Stimulated activated CD8-positive, alpha-beta memory T cell treated with anti-CD3 and anti-CD28 coated beads, Interleukin-4, amount 100 ng/mL, for 24 hours (primary cell): ENCODE results near the gene CABLES1.
A peak's percentile ranks its signal among the peaks of the same experiment; 100 is the strongest.

ENCODE experiments used
- DNase-seq: peaks from one replicate; pipeline ENCODE4 v3.0.0-alpha.2; 2020; ENCODE audit warnings: low read depth

Gene CABLES1

GRCh38 chr18:23223641-23224040 lies 88.4 kb downstream of the CABLES1 start:
- no peak for DNase-seq

- DNase-seq, result no peak
These were observed 90.2 kb downstream of the CABLES1 start for GRCh38 chr18:23225503-23225902.

- no peak for DNase-seq
These were observed 91.1 kb downstream of the CABLES1 start for GRCh38 chr18:23226391-23226790.

- DNase-seq, result no peak
These were observed 91.8 kb downstream of the CABLES1 start for GRCh38 chr18:23226930-23227725.

GRCh38 chr18:23227726-23228070 lies 92.4 kb downstream of the CABLES1 start:
- no peak for DNase-seq

- DNase-seq, result no peak
These were observed 93.1 kb downstream of the CABLES1 start for GRCh38 chr18:23228102-23229061.

GRCh38 chr18:23229472-23229871 lies 94.2 kb downstream of the CABLES1 start:
- DNase-seq, result no peak

GRCh38 chr18:23230686-23231085 lies 95.4 kb downstream of the CABLES1 start:
- DNase-seq, result no peak

- DNase-seq, result peak; percentile 56
These were observed 96.2 kb downstream of the CABLES1 start for GRCh38 chr18:23231340-23232021.

- DNase-seq, result no peak
These were observed 97.0 kb downstream of the CABLES1 start for GRCh38 chr18:23232331-23232730.

GRCh38 chr18:23234619-23235018 lies 99.3 kb downstream of the CABLES1 start:
- no peak for DNase-seq

GRCh38 chr18:23235336-23235735 lies 100.1 kb downstream of the CABLES1 start:
- no peak for DNase-seq

GRCh38 chr18:23235860-23236259 lies 100.6 kb downstream of the CABLES1 start:
- no peak for DNase-seq

GRCh38 chr18:23236876-23237468 lies 101.7 kb downstream of the CABLES1 start:
- DNase-seq, result no peak

- DNase-seq, result peak; percentile 39
These were observed 102.4 kb downstream of the CABLES1 start for GRCh38 chr18:23237524-23238151.

GRCh38 chr18:23238152-23238531 lies 102.9 kb downstream of the CABLES1 start:
- DNase-seq, result no peak

GRCh38 chr18:23238651-23239349 lies 103.5 kb downstream of the CABLES1 start:
- no peak for DNase-seq

GRCh38 chr18:23239350-23239692 lies 104.0 kb downstream of the CABLES1 start:
- no peak for DNase-seq

- DNase-seq, result no peak
These were observed 104.8 kb downstream of the CABLES1 start for GRCh38 chr18:23239885-23240608.

- no peak for DNase-seq
These were observed 105.3 kb downstream of the CABLES1 start for GRCh38 chr18:23240609-23240930.
